Measurements from ENCODE around the gene BOD1L1. TPM values are rescaled to one million over a fixed set of nuclear protein-coding genes. Genes with fewer than 3 reads are reported as not detected.

Gene BOD1L1
- total RNA-seq, 4 donors from 2014 or later: 36.9 to 74.1 (median 49.6) TPM

DNA sequence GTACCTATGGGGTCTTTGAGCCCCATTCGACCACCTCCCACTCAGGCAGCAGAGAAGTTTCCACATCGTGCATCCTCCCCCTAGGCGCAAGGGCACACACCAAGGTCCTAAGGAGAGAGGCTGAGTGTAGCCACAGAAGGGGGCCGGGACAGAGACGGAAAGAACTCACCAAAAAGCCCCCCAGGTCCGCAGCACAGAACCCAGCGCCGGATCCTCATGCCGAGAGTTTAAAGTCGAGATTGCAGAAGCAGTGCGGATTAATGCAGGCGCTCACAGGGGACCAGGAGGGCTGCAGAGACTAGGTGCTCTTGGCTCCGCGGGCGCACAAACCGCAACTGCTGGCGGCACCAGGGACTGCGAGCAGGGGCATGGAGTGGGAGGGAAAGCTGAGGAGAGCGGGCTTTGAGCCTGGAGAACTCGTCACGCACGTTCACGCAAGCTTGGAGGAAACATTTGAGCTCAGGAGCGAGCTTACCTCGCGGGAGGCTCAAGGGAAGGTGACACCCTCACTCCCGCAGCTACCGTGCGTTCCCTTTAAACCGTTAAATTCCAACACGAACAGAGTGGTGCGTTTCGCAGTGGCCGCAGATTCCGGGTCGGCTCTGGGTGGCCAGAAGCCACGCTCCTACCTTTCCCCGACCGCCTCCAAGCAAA is 91.7 kb downstream of the BOD1L1 start:
- H3K4me3 ChIP-seq (replicated peaks in 1 of 3): no peak overlapping the region
- no peaks in the 10 kb centered on the region for H3K36me3 ChIP-seq
- intact Hi-C loops (cut with DNase I): no loop called here
- H3K9me3 ChIP-seq: no peaks in the 10 kb centered on the region
- WGBS, 2 donors: 8 to 10% methylated on average over 30 to 37 of the region's 39 CpGs
- H3K27ac ChIP-seq: no peak overlapping the region
- H3K4me1 ChIP-seq: peaks cover 0 to 11% of the 10 kb centered on the region in 2 donors
- TF ChIP-seq CTCF (IDR thresholded peaks at IDR 0.05): no peak
- H3K27me3 ChIP-seq: peaks cover 70% of the 10 kb centered on the region
- no peak for DNase-seq

GRCh38 chr4:13535118-13535517 is 92.4 kb downstream of the BOD1L1 start:
- Histone ChIP-seq H3K4me1 (peaks cover 0 to 6% of the 10 kb centered on the region in 2 donors), H3K36me3 (no peaks in the 10 kb centered on the region), H3K27me3 (peaks cover 68% of the 10 kb centered on the region), H3K4me3 (replicated peaks in 1 of 3) (no peak overlapping the region), H3K27ac (no peak overlapping the region), H3K9me3 (no peaks in the 10 kb centered on the region)
- intact Hi-C loops (cut with DNase I): no loop called here
- no peak for DNase-seq
- WGBS, 2 donors: 10 to 14% methylated on average over 18 of the region's 18 CpGs
- TF ChIP-seq POLR2A (IDR thresholded peaks at IDR 0.05) (no peak), CTCF (IDR thresholded peaks at IDR 0.05) (no peak)

DNA sequence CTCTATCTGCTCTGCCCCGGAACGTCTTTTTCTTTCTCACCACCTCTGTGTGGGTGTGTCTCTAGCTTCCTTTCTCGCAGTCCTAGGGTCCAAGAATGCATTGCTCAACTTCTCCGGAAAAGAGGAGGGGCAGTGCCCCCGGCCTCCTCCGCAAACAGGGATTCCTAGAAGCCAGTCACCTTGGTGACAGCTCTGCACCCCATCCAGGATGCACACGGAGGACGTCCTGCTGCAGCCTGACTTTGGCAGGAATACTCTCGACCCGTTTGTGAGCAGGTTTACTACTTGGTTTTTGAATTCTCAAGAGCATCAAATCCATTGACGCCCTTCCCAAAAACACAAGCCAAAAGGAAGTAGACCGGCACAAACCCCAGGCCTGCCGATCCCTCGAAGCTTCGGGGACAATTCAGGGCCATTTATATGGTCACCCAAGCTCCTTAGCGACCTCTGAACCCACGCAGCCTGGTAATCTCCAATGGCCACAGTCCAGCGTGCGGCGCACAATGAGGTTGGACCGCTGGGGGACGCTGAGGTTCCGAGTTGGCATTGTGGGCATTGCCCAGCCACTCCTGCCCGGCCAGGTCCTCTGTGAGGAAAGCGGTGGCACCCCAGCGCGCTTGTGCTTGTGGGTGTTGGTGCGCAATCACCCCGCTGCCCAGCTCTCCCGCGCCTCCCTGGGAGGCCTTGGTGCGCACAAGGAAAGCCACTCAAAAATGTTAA is 93.0 kb downstream of the BOD1L1 start:
- TF ChIP-seq CTCF (IDR thresholded peaks at IDR 0.05) (no peak), POLR2A (IDR thresholded peaks at IDR 0.05) (no peak)
- WGBS, 2 donors: 7% methylated on average over 31 to 32 of the region's 32 CpGs
- Histone ChIP-seq H3K4me1 (no peaks in the 10 kb centered on the region), H3K4me3 (replicated peaks in 1 of 3) (no peak overlapping the region), H3K9me3 (no peaks in the 10 kb centered on the region), H3K27me3 (peaks cover 67% of the 10 kb centered on the region), H3K27ac (no peak overlapping the region), H3K36me3 (no peaks in the 10 kb centered on the region)
- intact Hi-C loops (cut with DNase I): no loop called here
- DNase-seq: no peak

DNA sequence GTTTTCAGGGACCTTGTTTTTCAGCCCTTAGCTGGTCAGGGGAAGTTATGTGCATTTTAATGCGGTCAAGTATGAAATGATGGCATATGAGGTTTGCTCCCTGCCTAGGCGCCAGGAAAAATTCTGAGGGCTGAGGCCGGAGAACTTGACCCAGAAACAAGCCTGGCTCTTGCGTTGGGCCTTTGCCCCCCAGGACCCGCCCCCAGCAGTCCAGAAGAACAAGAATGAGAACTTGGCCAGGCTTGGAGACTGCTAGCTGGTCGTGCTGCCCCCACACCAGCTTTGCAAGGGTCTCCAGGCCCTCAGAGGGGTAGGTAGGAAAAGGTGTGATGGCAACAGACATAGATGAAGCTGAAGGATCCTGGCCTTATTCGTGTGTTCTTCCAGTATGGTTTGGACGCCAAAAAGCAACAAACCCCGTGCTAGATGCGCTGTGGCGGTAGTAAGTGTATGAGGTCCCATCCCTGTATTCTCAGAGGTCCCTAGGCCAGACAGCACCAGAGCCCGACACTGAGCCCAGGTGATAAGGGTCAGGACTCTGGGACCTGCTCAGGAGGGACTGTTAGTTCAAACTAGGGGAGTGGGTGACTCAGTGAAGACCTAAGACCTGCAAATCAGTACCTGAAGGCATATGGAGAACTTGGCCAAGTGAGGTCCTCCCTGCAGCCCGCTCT is 93.7 kb downstream of the BOD1L1 start:
- 22 to 36% methylated on average over 11 to 13 of the region's 13 CpGs for WGBS, 2 donors
- no peak for TF ChIP-seq POLR2A (IDR thresholded peaks at IDR 0.05)
- no peak for TF ChIP-seq CTCF (IDR thresholded peaks at IDR 0.05)
- DNase-seq: no peak
- H3K4me1 ChIP-seq: no peaks in the 10 kb centered on the region
- peaks cover 68% of the 10 kb centered on the region for H3K27me3 ChIP-seq
- intact Hi-C loops (cut with DNase I): no loop called here
- no peak overlapping the region for H3K4me3 ChIP-seq (replicated peaks in 1 of 3)
- no peaks in the 10 kb centered on the region for H3K36me3 ChIP-seq
- no peak overlapping the region for H3K27ac ChIP-seq
- no peaks in the 10 kb centered on the region for H3K9me3 ChIP-seq

- H3K9me3 ChIP-seq: no peaks in the 10 kb centered on the region
- WGBS, 2 donors: 31 to 42% methylated on average over 8 of the region's 8 CpGs
- no peak overlapping the region for H3K4me3 ChIP-seq (replicated peaks in 1 of 3)
- H3K36me3 ChIP-seq: no peaks in the 10 kb centered on the region
- no peak for DNase-seq
- no peak for TF ChIP-seq POLR2A (IDR thresholded peaks at IDR 0.05)
- no peak for TF ChIP-seq CTCF (IDR thresholded peaks at IDR 0.05)
- H3K27me3 ChIP-seq: peaks cover 75% of the 10 kb centered on the region
- intact Hi-C loops (cut with DNase I): no loop called here
- H3K27ac ChIP-seq: no peak overlapping the region
- H3K4me1 ChIP-seq: peaks cover 0 to 6% of the 10 kb centered on the region in 2 donors
These were observed 95.9 kb downstream of the BOD1L1 start for GRCh38 chr4:13531625-13531998.
